ENCODE results near the gene C9orf72. TPM values are rescaled to one million over a fixed set of nuclear protein-coding genes. Genes with fewer than 3 reads are reported as not detected.
A peak's percentile ranks its signal among the peaks of the same experiment; 100 is the strongest.

Gene C9orf72
- total RNA-seq, 1 donor from 2014 or later: 10.2 TPM

DNA sequence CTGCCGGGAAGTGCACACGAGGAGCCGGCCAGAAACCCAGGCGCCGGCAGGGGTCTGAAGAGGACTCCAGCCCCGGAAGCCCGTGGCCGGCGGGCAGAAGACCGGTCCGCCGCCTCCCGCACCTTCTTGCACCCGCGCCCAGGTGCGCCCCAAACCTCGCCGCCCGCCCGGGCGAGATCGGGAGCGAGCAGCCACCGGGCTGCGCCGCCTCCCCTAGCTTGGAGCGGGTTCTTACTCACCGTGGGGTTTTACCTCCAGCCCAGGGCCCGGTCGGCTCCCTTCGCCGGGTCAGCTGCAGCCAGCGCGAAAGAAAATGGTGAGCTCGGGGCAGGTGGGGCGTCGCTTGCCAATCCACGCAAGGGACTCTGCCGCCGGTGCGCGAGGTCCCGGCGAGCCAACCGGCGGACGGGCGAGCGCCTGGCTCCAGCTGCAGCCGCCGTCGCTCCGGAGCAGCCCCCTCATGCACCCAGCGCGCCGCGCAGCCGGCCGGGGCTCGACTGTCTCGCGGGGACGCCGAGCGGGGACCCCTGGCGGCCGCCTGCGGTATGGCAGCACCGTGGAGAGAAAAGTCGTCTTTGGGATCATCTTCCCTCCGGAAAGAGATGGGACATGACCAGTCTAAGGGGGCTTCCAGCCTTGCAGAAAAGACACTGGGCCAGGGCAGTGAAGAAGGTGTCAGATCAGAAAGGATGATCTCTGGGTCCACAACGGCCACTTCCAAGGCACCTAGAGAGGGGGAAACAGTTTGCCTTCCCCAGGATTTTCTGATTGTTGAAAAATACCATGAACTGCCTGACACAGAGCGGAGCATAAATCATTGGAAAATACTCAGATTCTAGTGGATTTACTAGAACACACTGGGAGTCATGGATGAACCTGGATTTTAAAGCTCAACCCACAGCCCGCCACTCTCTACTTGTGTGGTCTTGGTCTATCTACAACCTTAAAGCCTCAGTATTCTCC lies 43.7 kb downstream of the C9orf72 start, which contains the start of gene MOB3B:
Gene MOB3B (minus strand): TSS at position 499 of the 963 bp plus-strand sequence. CDS start 74,264 bp downstream, outside the sequence.
- Mint-ChIP-seq H3K4me3 (ENCODE audit: unreplicated experiment) (peak within 1 kb of the TSS; percentile 89), H3K27ac (ENCODE audit: unreplicated experiment) (peak within 1 kb of the TSS; percentile 78), H3K36me3 (ENCODE audit: unreplicated experiment) (no peaks in the 10 kb centered on the region), H3K27me3 (ENCODE audit: unreplicated experiment) (peaks cover 37% of the 10 kb centered on the region), H3K9me3 (ENCODE audit: unreplicated experiment) (no peaks in the 10 kb centered on the region), H3K4me1 (ENCODE audit: unreplicated experiment) (peaks cover 20% of the 10 kb centered on the region)
- TF ChIP-seq, protein P1, sequence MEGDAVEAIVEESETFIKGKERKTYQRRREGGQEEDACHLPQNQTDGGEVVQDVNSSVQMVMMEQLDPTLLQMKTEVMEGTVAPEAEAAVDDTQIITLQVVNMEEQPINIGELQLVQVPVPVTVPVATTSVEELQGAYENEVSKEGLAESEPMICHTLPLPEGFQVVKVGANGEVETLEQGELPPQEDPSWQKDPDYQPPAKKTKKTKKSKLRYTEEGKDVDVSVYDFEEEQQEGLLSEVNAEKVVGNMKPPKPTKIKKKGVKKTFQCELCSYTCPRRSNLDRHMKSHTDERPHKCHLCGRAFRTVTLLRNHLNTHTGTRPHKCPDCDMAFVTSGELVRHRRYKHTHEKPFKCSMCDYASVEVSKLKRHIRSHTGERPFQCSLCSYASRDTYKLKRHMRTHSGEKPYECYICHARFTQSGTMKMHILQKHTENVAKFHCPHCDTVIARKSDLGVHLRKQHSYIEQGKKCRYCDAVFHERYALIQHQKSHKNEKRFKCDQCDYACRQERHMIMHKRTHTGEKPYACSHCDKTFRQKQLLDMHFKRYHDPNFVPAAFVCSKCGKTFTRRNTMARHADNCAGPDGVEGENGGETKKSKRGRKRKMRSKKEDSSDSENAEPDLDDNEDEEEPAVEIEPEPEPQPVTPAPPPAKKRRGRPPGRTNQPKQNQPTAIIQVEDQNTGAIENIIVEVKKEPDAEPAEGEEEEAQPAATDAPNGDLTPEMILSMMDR (IDR thresholded peaks at IDR 0.05): peak; percentile 96
- DNase-seq (ENCODE audit: extremely low spot score, unreplicated experiment): peak; percentile 96

DNA sequence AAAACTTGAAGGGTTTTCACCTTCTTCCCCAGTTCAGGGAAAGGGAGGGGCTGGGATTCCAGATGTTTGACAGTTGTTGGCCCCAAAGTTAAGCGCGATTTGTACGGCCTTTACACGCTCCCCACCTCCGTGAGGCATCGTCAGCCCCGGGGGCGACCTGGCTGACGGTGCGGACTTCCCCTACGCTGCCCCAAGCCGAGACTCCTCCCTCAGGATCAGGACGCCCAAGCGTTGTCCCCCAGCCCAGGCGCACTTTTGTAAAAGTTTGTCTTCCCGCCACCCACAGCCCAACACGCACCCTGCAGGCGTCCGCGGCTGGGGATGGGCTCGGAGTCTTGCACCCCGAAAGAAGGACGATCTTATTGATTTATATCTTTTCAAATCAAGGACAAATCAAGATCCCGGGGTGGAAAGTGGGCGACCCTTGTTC lies 44.4 kb downstream of the C9orf72 start:
- peaks cover 3% of the 10 kb centered on the region for H3K36me3 Mint-ChIP-seq (ENCODE audit: unreplicated experiment)
- TF ChIP-seq, protein P1 (IDR thresholded peaks at IDR 0.05): no peak
- peak overlapping the region; percentile 78 for H3K27ac Mint-ChIP-seq (ENCODE audit: unreplicated experiment)
- no peaks in the 10 kb centered on the region for H3K9me3 Mint-ChIP-seq (ENCODE audit: unreplicated experiment)
- H3K4me1 Mint-ChIP-seq (ENCODE audit: unreplicated experiment): peaks cover 20% of the 10 kb centered on the region
- DNase-seq (ENCODE audit: extremely low spot score, unreplicated experiment): no peak
- H3K27me3 Mint-ChIP-seq (ENCODE audit: unreplicated experiment): peaks cover 44% of the 10 kb centered on the region
- peak overlapping the region; percentile 89 for H3K4me3 Mint-ChIP-seq (ENCODE audit: unreplicated experiment)

DNA sequence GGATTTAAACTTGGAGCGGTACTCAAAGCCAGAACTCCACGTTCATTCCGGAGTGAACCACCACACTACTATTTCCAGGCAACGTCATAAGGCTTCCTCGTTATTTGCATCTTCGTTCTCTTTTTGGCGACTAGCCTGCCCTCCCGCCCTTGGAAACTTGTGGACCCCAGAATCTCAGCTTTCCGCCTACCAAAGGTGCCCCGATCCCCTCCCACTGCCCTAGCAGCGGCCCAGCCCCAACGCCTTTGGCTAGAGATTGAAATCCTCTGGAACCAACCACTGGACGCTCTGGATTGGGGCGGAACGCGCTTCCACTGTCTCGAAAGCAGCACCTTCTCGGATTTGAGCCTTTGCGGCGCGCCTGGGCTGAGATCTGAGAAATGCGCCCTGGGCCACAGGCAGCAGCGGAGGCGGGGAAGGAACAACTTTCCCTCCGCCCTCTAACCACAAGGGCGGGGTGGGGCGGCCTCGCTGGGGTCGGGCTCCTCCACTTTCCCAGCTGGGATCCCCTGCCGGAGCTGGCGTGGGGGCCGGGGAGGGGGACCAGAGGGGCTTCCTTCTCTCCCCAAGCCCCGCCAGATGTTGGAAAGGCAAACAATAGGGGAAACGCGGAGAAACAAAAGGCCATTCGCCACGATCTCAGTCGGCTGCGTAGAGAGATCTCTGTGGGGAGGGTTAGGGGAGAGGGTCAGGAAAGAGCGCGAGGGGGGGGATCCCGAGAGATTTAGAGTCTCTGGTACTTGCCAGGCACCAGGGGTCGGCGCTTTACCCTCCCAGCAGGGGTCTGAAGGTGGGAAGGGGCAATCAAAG lies 45.0 kb downstream of the C9orf72 start:
- Mint-ChIP-seq H3K4me3 (ENCODE audit: unreplicated experiment) (peak overlapping the region; percentile 89), H3K9me3 (ENCODE audit: unreplicated experiment) (no peaks in the 10 kb centered on the region), H3K4me1 (ENCODE audit: unreplicated experiment) (peaks cover 20% of the 10 kb centered on the region), H3K27ac (ENCODE audit: unreplicated experiment) (peak overlapping the region; percentile 78), H3K36me3 (ENCODE audit: unreplicated experiment) (peaks cover 3% of the 10 kb centered on the region), H3K27me3 (ENCODE audit: unreplicated experiment) (peaks cover 41% of the 10 kb centered on the region)
- TF ChIP-seq, protein P1 (IDR thresholded peaks at IDR 0.05): no peak
- DNase-seq (ENCODE audit: extremely low spot score, unreplicated experiment): peak; percentile 85

DNA sequence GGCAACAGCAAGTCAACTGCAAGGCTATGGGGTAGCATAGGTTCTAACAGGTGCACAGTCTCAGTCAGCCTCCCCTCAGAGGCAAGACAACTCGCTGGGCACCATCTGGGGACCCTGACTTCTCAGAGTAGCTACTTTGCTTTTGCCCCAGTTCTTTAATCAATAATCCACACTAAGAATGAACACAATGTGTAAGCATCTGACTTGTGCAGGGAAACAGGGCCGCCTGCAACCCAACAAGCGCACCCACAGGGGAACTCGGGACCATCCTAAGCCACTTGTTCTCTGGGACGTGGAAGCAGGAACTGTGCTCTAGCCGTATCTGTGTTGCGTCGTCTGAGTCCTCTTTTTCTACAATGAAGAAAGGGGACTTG lies 45.6 kb downstream of the C9orf72 start:
- TF ChIP-seq, protein P1 (IDR thresholded peaks at IDR 0.05): no peak
- Mint-ChIP-seq H3K27me3 (ENCODE audit: unreplicated experiment) (peaks cover 39% of the 10 kb centered on the region), H3K4me1 (ENCODE audit: unreplicated experiment) (peaks cover 20% of the 10 kb centered on the region), H3K9me3 (ENCODE audit: unreplicated experiment) (no peaks in the 10 kb centered on the region), H3K36me3 (ENCODE audit: unreplicated experiment) (peaks cover 3% of the 10 kb centered on the region), H3K27ac (ENCODE audit: unreplicated experiment) (no peak overlapping the region), H3K4me3 (ENCODE audit: unreplicated experiment) (peak overlapping the region; percentile 89)
- no peak for DNase-seq (ENCODE audit: extremely low spot score, unreplicated experiment)
